ENCODE results near the gene MET.

Gene MET

GRCh38 chr7:116792813-116793212 lies 120.8 kb downstream of the MET start:
- Mint-ChIP-seq H3K9me3 (no peaks in the 10 kb centered on the region), H3K27me3 (ENCODE audit: low read depth, poor library complexity) (peaks cover 10% of the 10 kb centered on the region), H3K27ac (no peak overlapping the region), H3K36me3 (ENCODE audit: low read depth) (no peaks in the 10 kb centered on the region), H3K4me3 (no peak overlapping the region), H3K4me1 (no peaks in the 10 kb centered on the region)
- TF ChIP-seq CTCF (IDR thresholded peaks at IDR 0.05), result no peak
- no peak for DNase-seq

DNA sequence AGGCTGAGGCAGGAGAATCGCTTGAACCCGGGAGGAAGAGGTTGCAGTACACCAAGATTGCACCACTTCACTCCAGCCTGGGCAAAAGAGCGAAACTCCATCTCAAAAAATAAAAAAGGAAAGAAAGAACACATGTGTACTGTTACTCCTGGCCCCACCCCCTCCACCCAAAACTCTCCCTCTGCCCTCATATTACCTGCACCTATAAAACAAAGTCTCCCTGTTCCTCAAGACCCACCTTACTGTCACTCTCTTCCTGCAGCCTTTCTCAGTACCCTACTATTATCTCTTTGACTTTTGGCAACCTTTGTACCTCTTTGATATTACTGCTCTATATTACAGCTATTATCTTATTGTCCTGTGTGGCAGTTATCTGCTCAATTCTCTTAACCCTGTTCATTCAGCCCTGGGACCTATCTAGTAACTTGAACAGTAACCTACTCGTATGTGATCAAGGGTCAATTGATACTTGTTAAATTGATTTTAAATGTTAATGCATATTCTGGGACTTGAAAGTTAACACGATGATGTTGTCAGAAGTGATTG lies 121.9 kb downstream of the MET start:
- no peaks in the 10 kb centered on the region for H3K9me3 Mint-ChIP-seq

DNA sequence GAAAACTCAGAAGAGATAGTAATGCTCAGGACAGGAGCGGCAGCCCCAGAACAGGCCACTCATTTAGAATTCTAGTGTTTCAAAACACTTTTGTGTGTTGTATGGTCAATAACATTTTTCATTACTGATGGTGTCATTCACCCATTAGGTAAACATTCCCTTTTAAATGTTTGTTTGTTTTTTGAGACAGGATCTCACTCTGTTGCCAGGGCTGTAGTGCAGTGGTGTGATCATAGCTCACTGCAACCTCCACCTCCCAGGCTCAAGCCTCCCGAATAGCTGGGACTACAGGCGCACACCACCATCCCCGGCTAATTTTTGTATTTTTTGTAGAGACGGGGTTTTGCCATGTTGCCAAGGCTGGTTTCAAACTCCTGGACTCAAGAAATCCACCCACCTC lies 124.5 kb downstream of the MET start:
- no peaks in the 10 kb centered on the region for H3K27me3 Mint-ChIP-seq (ENCODE audit: low read depth, poor library complexity)
- no peak overlapping the region for H3K4me3 Mint-ChIP-seq
- no peaks in the 10 kb centered on the region for H3K36me3 Mint-ChIP-seq (ENCODE audit: low read depth)
- no peak for TF ChIP-seq CTCF (IDR thresholded peaks at IDR 0.05)
- DNase-seq, result no peak
- no peaks in the 10 kb centered on the region for H3K9me3 Mint-ChIP-seq
- no peak overlapping the region for H3K27ac Mint-ChIP-seq
- no peaks in the 10 kb centered on the region for H3K4me1 Mint-ChIP-seq

More for the DNA sequence above, 121.9 kb downstream of the MET start:
- Mint-ChIP-seq H3K4me1 (no peaks in the 10 kb centered on the region), H3K27ac (no peak overlapping the region), H3K36me3 (ENCODE audit: low read depth) (no peaks in the 10 kb centered on the region), H3K27me3 (ENCODE audit: low read depth, poor library complexity) (peaks cover 7% of the 10 kb centered on the region), H3K4me3 (no peak overlapping the region)
- DNase-seq, result no peak
- TF ChIP-seq CTCF (IDR thresholded peaks at IDR 0.05), result no peak

DNA sequence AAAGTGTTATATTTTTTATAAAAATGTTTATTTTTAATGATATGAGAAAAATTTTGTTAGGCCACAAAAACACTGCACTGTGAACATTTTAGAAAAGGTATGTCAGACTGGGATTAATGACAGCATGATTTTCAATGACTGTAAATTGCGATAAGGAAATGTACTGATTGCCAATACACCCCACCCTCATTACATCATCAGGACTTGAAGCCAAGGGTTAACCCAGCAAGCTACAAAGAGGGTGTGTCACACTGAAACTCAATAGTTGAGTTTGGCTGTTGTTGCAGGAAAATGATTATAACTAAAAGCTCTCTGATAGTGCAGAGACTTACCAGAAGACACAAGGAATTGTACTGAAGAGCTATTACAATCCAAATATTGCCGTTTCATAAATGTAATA lies 125.6 kb downstream of the MET start:
- no peaks in the 10 kb centered on the region for H3K36me3 Mint-ChIP-seq (ENCODE audit: low read depth)
- H3K4me3 Mint-ChIP-seq, result no peak overlapping the region
- TF ChIP-seq CTCF (IDR thresholded peaks at IDR 0.05), result no peak
- no peaks in the 10 kb centered on the region for H3K9me3 Mint-ChIP-seq
- H3K4me1 Mint-ChIP-seq, result peaks cover 2% of the 10 kb centered on the region
- H3K27ac Mint-ChIP-seq, result no peak overlapping the region
- H3K27me3 Mint-ChIP-seq (ENCODE audit: low read depth, poor library complexity), result no peaks in the 10 kb centered on the region
- no peak for DNase-seq

GRCh38 chr7:116798232-116798631 lies 126.2 kb downstream of the MET start:
- H3K27me3 Mint-ChIP-seq (ENCODE audit: low read depth, poor library complexity), result no peaks in the 10 kb centered on the region
- H3K4me3 Mint-ChIP-seq, result no peak overlapping the region
- no peaks in the 10 kb centered on the region for H3K9me3 Mint-ChIP-seq
- no peak for DNase-seq
- H3K27ac Mint-ChIP-seq, result no peak overlapping the region
- TF ChIP-seq CTCF (IDR thresholded peaks at IDR 0.05), result no peak
- H3K36me3 Mint-ChIP-seq (ENCODE audit: low read depth), result no peaks in the 10 kb centered on the region
- peaks cover 8% of the 10 kb centered on the region for H3K4me1 Mint-ChIP-seq

DNA sequence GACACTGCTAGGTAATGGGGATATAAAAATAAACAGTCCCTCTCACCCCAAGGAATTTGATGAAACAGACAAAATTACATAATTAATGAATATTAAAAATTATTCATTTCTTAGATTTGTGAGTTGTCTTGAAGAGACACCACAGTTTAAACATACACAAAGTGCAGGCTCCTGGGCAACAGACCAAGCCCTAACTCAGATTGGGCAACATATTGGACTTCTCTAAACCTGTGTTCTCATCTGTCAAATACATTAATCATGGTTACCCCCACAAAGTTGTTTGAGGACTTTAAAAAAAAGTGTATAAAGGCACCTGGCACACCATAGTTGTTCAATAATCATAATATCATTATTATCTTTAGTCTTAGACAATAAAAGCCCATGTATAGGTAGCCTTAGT lies 127.9 kb downstream of the MET start:
- no peak for DNase-seq
- Mint-ChIP-seq H3K9me3 (no peaks in the 10 kb centered on the region), H3K36me3 (ENCODE audit: low read depth) (no peaks in the 10 kb centered on the region), H3K27me3 (ENCODE audit: low read depth, poor library complexity) (no peaks in the 10 kb centered on the region), H3K27ac (no peak overlapping the region), H3K4me3 (no peak overlapping the region), H3K4me1 (peaks cover 23% of the 10 kb centered on the region)
- TF ChIP-seq CTCF (IDR thresholded peaks at IDR 0.05), result no peak
